Natural killer cell (primary cell): ENCODE results near the gene MTCH1. TPM values are rescaled to one million over a fixed set of nuclear protein-coding genes. Genes with fewer than 3 reads are reported as not detected.

Experiments
- ATAC-seq, 3 donors: fragments of 150-1000 bp in 2 of 3; fragments of 200-7000 bp in 1 of 3; cut with Tn5 transposase; 1 replicate in 1 of 3; 2 replicates in 2 of 3; pipeline ENCODE4 v1.10.0; 2021; ENCODE audit warnings: mild to moderate bottlenecking in 2 of 3, moderate library complexity in 2 of 3
- DNase-seq, 2 donors: peaks; one replicate each; pipeline versions ENCODE4 v3.0.0 to v3.0.0-alpha.2; 2013 to 2021; ENCODE audit warnings: mixed read lengths in 1 of 2
- H3K27ac ChIP-seq: one replicate; pipeline ENCODE4 v1.5.1; 2013; ENCODE audit warnings: mild to moderate bottlenecking, low read length
- H3K27me3 ChIP-seq: one replicate; pipeline ENCODE4 v1.6.1; 2013; ENCODE audit warnings: low read length; ENCODE audit not compliant: control insufficient read depth, insufficient read depth
- H3K36me3 ChIP-seq: one replicate; pipeline ENCODE4 v1.6.1; 2013; ENCODE audit warnings: low read length; ENCODE audit not compliant: control insufficient read depth, insufficient read depth
- H3K4me1 ChIP-seq: one replicate; pipeline ENCODE4 v1.6.1; 2013; ENCODE audit warnings: low read length; ENCODE audit not compliant: control insufficient read depth, insufficient read depth
- H3K4me3 ChIP-seq: one replicate; pipeline ENCODE4 v1.5.1; 2013; ENCODE audit warnings: low read length
- H3K9me3 ChIP-seq: one replicate; pipeline ENCODE4 v1.6.1; 2013; ENCODE audit warnings: low read length; ENCODE audit not compliant: control insufficient read depth, insufficient read depth
- H3K27ac Mint-ChIP-seq, 2 donors: one replicate each; pipeline ENCODE4 v1.8.0; 2022; ENCODE audit warnings: mild to moderate bottlenecking in 2 of 2, mixed read lengths in 2 of 2, moderate library complexity in 1 of 2
- H3K27me3 Mint-ChIP-seq, 2 donors: one replicate each; pipeline ENCODE4 v1.8.0; 2022; ENCODE audit warnings: low read depth in 2 of 2, mixed read lengths in 2 of 2
- H3K36me3 Mint-ChIP-seq: one replicate; pipeline ENCODE4 v1.8.0; 2022; ENCODE audit warnings: mixed read lengths
- H3K4me1 Mint-ChIP-seq, 2 donors: one replicate each; pipeline ENCODE4 v1.8.0; 2022; ENCODE audit warnings: mixed read lengths in 2 of 2
- H3K4me3 Mint-ChIP-seq: one replicate; pipeline ENCODE4 v1.8.0; 2022; ENCODE audit warnings: mild to moderate bottlenecking, moderate library complexity, mixed read lengths
- H3K9me3 Mint-ChIP-seq, 2 donors: one replicate each; pipeline ENCODE4 v1.8.0; 2022; ENCODE audit warnings: mixed read lengths in 2 of 2
- CTCF ChIP-seq: fragments of 200-600 bp; IDR thresholded peaks from one replicate; pipeline ENCODE4 v1.8.0; 2022; ENCODE audit warnings: antibody characterized with exemption
- WGBS: methylation state at CpG from one replicate; pipeline ENCODE4 v1.1.7; 2013; ENCODE audit warnings: missing lambda C conversion rate; ENCODE audit not compliant: insufficient coverage; 5-methylcytosine and 5-hydroxymethylcytosine counted together
- intact Hi-C: fragments of 100-400 bp; cut with micrococcal nuclease; formaldehyde crosslinking; loops from one replicate; pipeline ENCODE4 v1.14.2; 2022
- total RNA-seq, 4 donors: library from RNA; stranded (reverse); fragments of 120-200 nt in 1 of 4; gene quantifications; one replicate each; pipeline versions ENCODE4 v1.2.3 to v1.2.4, GENCODE V29; 2013 to 2022

Gene MTCH1
- total RNA-seq, 3 donors from 2014 or later (not counting 1 experiment from before 2014, with no cell fraction given), result 158 to 180 (median 162) TPM

GRCh38 chr6:37018198-37019064, 32.4 kb upstream of the MTCH1 start:
- no peaks in the 10 kb centered on the region for H3K27me3 ChIP-seq
- H3K9me3 ChIP-seq, result no peaks in the 10 kb centered on the region
- H3K36me3 Mint-ChIP-seq, result no peaks in the 10 kb centered on the region
- DNase-seq (peak; percentile 81 to 92), ATAC-seq (peak; percentile 92 to 96 (median 92))
- TF ChIP-seq CTCF, result peak; percentile 91
- no peak overlapping the region for H3K4me3 Mint-ChIP-seq
- no peaks in the 10 kb centered on the region for H3K27me3 Mint-ChIP-seq
- WGBS, result 6% methylated on average over 8 of the region's 8 CpGs
- H3K4me3 ChIP-seq, result no peak overlapping the region
- H3K4me1 ChIP-seq, result peaks cover 32% of the 10 kb centered on the region
- peaks cover 8% of the 10 kb centered on the region for H3K36me3 ChIP-seq
- peak overlapping the region; percentile 34 for H3K27ac ChIP-seq
- H3K27ac Mint-ChIP-seq, result peak overlapping the region in 1 of 2 donors; percentile 64
- H3K9me3 Mint-ChIP-seq, result no peaks in the 10 kb centered on the region
- peaks cover 33 to 45% of the 10 kb centered on the region in 2 donors for H3K4me1 Mint-ChIP-seq
- intact Hi-C loops, result loop anchor here (1.0 to 2.0 kb wide), 7 partner anchors 32 to 296 kb away; partner anchors contain the start of genes C6orf89 and MTCH1

DNA sequence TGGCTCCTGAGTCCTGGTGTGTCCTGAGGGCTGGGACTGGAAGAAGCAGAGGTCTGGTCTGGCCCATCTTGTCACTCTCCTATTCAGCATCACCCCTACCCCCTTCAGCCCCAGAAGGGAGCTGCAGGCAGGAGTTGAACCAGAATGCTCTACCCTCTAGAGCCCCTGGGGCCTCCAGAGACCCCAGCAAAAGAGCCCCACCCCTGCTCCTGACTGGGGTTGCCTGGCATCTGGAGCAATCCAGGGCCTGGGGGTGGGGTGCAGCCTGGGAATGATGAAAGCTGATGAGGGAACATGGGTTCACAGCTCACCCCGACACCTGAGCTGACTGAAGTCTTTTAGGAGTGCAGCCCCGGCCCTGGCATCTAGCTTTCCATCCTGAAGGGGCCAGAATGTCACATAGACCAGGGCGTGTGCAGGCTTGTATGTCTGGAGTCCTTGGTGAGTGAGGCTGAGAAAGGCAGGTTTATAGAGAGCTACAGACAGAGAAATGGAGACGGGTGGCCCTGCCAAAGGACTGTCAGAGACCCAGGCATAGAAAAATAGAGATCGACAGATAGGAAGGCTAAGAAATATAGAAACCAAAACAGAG, 31.7 kb upstream of the MTCH1 start:
- H3K27ac ChIP-seq, result no peak overlapping the region
- intact Hi-C loops, result loop anchor here (1.0 to 2.0 kb wide), 7 partner anchors 31 to 297 kb away; partner anchors contain the start of genes C6orf89 and MTCH1
- no peak overlapping the region for H3K4me3 Mint-ChIP-seq

DNA sequence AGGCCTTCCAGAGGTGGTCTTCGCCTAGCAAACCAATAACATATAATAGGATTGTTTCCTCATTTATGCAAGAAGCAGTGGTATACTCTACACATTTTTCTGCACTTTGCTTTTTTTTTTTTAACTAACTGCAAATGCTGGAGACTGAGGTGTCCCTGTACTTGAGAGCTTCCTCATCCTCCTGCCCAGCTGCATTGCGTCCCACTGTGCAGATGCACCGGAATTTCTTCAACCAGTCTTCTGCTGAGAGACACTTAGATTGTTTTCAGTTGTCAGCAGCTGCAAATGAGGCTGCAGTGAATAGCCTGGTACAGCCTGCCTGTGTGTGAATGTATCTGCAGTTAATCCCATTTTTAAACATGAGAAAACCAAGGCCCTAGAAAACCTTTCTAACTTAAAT, 31.0 kb upstream of the MTCH1 start:
- no peak for DNase-seq
- H3K27ac Mint-ChIP-seq, result no peak overlapping the region
- peaks cover 24% of the 10 kb centered on the region for H3K4me1 ChIP-seq
- H3K4me3 Mint-ChIP-seq, result no peak overlapping the region
- H3K4me3 ChIP-seq, result no peak overlapping the region
- no peaks in the 10 kb centered on the region for H3K9me3 ChIP-seq
- H3K36me3 Mint-ChIP-seq, result no peaks in the 10 kb centered on the region
- intact Hi-C loops, result no loop called here
- H3K9me3 Mint-ChIP-seq, result no peaks in the 10 kb centered on the region
- peaks cover 5% of the 10 kb centered on the region for H3K36me3 ChIP-seq
- H3K27me3 ChIP-seq, result no peaks in the 10 kb centered on the region
- H3K27ac ChIP-seq, result no peak overlapping the region
- peaks cover 19 to 31% of the 10 kb centered on the region in 2 donors for H3K4me1 Mint-ChIP-seq
- 84% methylated on average over 3 of the region's 3 CpGs for WGBS
- H3K27me3 Mint-ChIP-seq, result no peaks in the 10 kb centered on the region
- ATAC-seq, result no peak
- no peak for TF ChIP-seq CTCF

More for the DNA sequence above, 31.7 kb upstream of the MTCH1 start:
- DNase-seq (no peak), ATAC-seq (no peak)
- 73% methylated on average over 5 of the region's 5 CpGs for WGBS
- Histone ChIP-seq H3K27me3 (no peaks in the 10 kb centered on the region), H3K36me3 (peaks cover 7% of the 10 kb centered on the region), H3K4me3 (no peak overlapping the region), H3K9me3 (no peaks in the 10 kb centered on the region), H3K4me1 (peaks cover 31% of the 10 kb centered on the region)
- Mint-ChIP-seq H3K27ac (peak overlapping the region in 1 of 2 donors; percentile 64), H3K36me3 (no peaks in the 10 kb centered on the region), H3K27me3 (no peaks in the 10 kb centered on the region), H3K9me3 (no peaks in the 10 kb centered on the region), H3K4me1 (peaks cover 26 to 38% of the 10 kb centered on the region in 2 donors)
- no peak for TF ChIP-seq CTCF
